SHP77 treated with DMSO at 0.1 percent for 48 hours (cell line): Measurements from ENCODE around the gene IAPP.
"Not testable (repeated sequence)": the region's sequence is repeated elsewhere in the genome, so short reads cannot be mapped to it uniquely, and the experiment has no call there.

Experiments used
- DNase-seq: peaks from one replicate; lab custom pipeline; 2025; lab: John Stamatoyannopoulos, UW

IAPP gene

GRCh38 chr12:21372602-21373001, at the start of gene IAPP:
IAPP (plus strand) TSS chr12:21372902; CDS start chr12:21373352, 450 bp downstream.
- no peak for DNase-seq

- no peak for DNase-seq
These were observed 49.0 kb upstream of the IAPP start for GRCh38 chr12:21323736-21324135.

DNA sequence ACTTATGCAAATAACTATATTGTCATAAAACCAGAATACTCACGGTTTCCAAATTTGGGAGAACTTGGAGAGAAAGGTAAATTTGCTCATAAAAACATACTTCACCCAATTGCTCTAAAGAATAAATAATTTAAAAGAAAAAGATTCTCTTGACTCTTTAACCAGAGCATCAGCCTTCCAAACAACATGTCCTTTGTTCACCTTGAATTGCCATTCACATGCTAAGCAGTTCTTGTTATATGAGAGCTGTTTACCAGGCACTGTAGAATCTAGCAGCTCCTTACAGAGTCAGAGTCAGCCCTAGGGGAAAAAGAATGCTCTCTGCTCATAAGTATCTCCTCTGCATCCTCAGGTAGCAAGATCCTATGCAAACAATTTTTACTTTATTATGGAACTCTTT, 48.2 kb upstream of the IAPP start:
- DNase-seq, result no peak

GRCh38 chr12:21328578-21328977, 44.1 kb upstream of the IAPP start:
- no peak for DNase-seq

GRCh38 chr12:21330682-21331253, 41.9 kb upstream of the IAPP start:
- no peak for DNase-seq

- DNase-seq, result no peak
These were observed 37.9 kb upstream of the IAPP start, which contains the start of gene SLCO1A2 for GRCh38 chr12:21334771-21335325. SLCO1A2 (minus strand) TSS chr12:21334917; CDS start chr12:21334647, 270 bp downstream.

DNA sequence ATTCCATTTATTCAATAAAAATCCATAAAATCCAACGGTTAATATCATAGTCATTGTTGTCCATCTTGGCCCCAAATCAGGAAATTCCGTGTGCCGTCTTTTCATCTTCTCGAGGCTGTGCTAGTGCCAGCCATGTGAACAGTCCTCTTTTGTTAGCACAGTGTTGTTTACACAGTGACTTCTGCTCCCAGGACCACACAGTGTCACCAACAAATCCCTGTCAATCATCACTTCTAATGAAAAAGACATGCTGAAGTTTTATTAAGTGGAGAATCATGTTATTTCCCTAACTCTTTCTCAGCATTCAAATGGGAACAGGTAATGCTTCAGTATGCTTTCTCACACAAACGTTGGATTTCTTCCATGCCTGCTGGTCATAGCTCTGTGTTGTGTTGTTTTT, 36.0 kb upstream of the IAPP start:
- no peak for DNase-seq

- DNase-seq, result no peak
These were observed 35.2 kb upstream of the IAPP start for GRCh38 chr12:21337453-21337852.

DNA sequence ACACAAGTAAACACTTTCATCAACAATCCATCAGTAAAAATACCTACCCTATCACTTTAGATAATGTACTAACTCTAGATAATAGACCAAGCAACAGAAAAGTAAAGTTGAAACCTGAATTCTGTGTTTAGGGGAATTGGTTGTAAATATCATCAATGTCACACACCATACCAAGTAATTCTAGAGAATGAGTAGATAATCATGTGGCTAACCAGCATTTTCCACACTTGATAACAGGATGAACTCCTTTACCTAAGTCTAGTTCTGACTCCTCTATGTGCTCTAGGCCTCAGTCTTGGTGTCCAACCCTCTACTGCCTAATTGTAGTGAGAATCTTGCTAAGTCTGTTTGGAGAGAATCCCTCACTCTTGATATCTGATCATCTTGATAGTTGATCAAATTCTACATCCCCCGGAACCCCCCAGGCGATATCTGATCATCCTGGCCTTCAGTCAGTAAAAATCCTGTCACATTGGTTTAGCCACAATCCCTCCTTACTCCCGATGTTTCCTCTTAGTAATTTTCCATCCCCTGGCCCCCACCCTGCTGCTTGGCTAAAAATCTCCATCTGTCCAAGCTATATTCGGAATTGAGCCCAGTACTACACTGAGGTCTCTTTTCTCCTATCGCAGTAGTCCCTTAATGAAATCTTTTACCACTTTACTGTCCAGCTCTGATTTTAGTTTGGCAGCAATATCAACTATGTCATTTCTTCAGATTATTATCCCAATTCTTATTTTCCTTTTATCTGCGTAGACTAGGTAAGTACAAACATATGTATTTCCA, 34.5 kb upstream of the IAPP start:
- no peak for DNase-seq

GRCh38 chr12:21339921-21340320, 32.8 kb upstream of the IAPP start:
- DNase-seq, result no peak

GRCh38 chr12:21340403-21340802, 32.3 kb upstream of the IAPP start:
- no peak for DNase-seq

GRCh38 chr12:21341769-21342168, 30.9 kb upstream of the IAPP start:
- no peak for DNase-seq

- DNase-seq, result no peak
These were observed 29.1 kb upstream of the IAPP start for GRCh38 chr12:21343636-21344035.

GRCh38 chr12:21346542-21347205, 26.0 kb upstream of the IAPP start:
- DNase-seq, result no peak

DNA sequence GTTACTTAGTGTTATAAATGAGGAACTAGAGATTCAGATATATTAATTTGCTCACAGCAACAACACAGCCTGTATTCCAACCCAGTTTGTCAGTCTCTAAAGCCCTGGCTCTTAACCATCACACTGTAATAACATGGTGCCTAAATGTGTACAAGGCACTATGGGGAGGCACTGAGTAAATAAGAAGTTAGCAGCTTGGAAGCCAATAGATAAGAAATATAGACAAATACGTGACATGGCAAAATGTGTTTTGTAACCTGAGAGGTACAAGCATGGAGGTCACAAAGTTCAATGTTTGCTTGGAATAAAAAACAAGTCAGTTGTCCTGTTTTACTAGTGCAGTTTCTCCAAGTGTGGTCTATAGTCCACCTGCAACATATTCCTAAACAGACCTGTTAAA, 21.7 kb upstream of the IAPP start:
- DNase-seq, result no peak

DNA sequence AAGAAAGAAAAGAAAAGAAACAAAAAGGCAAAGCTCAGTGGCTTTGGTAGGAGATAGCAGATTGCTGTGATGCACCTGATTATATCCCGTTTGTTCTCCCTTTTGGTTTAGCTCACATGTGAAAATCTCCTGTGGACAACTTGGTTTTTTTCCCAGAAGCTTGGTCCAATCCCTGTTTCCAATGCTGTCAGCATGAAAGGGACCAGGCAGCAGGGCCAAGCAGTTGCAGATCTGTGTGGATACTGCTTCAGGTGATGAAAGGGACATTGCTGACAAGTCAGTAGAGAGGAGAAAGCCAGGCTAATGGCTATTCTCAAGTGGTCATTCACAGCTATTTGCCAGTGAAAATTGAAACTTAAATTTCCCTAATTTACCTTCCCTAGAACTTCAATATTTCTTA, 19.2 kb upstream of the IAPP start:
- DNase-seq, result no peak

- DNase-seq, result no peak
These were observed 18.8 kb upstream of the IAPP start for GRCh38 chr12:21353948-21354347.

DNA sequence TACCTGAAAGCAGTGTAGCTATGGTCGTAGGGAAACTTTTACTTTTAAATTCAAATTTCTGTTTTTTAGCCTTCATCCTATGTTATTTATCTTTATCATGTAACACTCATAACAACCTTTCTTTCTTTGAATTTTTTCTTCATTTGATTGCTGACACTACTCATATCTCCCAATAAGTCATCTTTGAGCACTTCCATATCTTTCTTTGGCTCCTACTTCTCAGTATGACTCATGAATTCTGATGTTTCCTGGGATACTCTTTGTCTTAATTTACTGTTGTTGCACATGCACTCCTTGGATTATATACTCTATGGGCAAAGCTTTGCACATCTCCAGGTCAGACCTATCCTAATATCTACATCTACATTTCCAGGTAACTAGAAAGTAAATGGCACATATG, 18.1 kb upstream of the IAPP start:
- DNase-seq, result no peak

- DNase-seq, result not testable (repeated sequence)
These were observed 12.1 kb upstream of the IAPP start for GRCh38 chr12:21360632-21361031.

GRCh38 chr12:21369141-21369980, 3.3 kb upstream of the IAPP start:
- DNase-seq, result no peak

- DNase-seq, result no peak
These were observed 1.8 kb upstream of the IAPP start for GRCh38 chr12:21370845-21371449.

- DNase-seq, result no peak
These were observed 6.5 kb downstream of the IAPP start for GRCh38 chr12:21379218-21379617.
